GM19035 (cell line): Measurements from ENCODE around the gene CFAP46.
"Not testable (repeated sequence)": the region's sequence is repeated elsewhere in the genome, so short reads cannot be mapped to it uniquely, and the experiment has no call there.

Experiments
- ATAC-seq: cut with Tn5 transposase; IDR thresholded peaks from one replicate; pipeline ENCODE4 v1.9.1; 2021; ENCODE audit not compliant: unreplicated experiment

Gene CFAP46

GRCh38 chr10:132963430-132963960, 21.1 kb upstream of the CFAP46 start:
- no peak for ATAC-seq

DNA sequence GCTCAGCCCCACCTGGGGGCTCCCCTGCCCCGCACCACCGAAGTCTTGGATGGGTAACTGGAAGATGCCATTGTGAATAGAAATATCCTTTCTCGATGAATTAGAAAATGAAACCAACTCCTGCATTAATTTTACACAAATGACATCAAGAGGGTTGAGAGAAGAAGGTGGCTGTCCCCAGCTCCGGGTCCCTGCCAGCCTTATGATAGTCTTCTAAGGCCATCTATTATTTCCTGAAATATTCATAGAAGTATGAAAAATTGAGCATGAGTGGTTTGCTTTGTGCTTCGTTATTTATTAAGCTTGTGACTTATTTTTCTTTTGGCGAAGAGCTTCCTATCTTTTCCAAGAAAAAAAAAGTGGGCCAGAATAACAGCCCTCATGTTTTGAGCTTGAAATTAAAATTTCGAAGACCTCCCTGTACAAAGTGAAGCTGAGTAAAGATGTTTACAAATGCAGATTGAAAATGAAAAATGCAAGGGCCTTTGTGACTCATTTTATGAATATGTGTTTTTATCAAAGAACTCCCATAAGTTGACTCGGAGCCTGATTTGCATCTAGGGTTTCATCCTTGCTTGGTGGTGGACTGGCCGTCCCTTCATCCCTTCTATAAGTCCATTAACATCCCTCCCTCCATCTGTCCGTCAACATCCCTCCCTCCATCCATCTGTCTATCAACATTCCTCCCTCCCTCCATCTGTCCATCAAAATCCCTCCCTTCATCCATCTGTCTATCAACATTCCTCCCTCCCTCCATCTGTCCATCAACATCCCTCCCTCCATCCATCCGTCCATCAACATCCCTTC, 20.5 kb upstream of the CFAP46 start:
- peak; percentile 25 for ATAC-seq

DNA sequence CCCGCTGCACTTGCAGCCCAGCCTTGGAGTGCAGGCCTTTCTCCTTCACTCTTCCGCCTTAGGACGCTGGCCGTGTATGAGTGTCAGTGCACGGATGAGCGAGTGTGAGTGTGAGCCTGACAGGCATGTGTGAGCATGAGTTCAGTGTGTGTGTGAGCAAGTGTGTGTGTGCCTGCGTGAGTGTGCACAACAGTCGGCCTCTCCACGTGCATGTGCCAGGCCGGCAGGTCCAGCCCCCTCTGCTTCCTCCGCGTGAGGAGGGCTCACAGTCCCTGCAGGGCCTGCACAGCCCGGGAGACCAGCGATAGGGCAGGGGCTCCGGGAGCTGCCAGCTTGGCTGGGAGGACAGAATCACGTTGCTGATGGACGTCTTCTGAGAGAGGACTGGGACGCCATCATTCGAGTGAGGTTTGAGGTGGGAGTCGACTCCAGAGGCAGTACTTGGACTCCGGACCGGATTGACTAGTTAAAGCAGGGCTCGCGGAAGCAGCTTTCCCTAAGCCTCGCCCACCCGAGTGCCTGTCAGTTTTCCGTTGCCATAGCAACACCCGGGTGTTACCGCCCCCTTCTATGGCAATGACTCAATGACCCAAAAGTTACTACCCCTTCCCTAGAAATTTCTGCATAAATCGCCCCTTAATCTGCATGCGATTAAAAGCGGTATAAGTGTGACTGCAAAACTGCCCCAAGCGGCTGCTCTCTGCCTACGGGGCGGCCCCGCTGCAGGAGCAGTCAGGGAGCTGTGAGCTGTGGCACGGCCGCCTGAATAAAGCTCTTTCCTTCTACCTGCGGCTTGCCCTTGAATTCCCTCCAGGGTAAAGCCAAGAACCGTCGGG, 19.6 kb upstream of the CFAP46 start:
- peak; percentile 71 for ATAC-seq

DNA sequence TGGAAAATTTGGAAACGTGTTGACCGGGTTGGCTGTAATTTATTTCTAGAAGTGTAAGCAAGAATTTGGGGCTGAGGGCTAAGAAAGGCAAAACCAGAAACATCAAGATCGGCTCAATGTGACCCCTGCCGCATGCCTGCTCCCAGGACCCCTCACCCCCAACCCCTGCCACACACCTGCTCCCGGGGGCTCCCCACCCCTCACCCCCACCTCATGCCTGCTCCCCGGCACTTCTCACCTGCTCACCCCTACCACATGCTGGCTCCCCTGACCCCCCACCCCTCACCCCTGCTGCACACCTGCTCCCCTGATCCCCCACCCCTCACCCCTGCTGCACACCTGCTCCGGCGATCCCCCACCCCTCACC, 19.0 kb upstream of the CFAP46 start:
- no peak for ATAC-seq

DNA sequence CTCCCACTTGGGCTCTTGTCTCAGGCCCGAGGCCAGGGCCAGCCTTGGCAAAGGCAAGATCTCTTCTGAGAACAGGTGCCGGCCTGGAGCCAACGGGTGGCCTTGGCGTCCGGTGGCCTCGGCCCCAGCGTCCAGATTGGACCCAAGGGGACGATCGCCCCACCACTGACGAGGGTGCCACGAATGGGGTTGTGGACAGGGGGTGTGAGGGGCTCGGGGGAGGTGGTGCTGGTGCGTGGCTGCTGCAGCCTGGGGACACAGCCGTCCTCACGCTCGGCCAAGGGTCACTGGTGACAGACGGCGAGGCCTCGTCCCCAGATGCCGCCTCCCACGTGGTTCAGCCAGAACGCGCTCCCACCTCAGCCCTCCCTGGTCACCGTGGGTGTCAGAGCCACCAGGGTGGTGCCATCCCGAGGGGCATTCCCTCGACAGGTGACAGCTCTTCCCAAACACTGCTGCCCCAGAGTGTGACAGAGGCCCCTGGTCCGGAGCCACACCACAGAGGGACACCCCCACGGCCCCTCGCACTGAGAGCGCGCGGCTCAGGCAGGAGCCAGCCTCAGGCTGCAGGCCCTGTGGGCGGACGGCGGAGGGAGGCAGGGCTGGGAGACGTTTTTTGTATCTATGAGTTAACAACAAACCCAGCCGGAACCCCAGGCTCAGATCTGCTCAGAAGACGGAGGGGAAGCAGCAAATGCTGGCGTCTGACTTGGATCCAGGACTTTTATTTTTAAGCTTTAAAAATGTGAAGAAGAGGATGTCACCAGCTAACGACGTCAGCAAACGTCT, 18.5 kb upstream of the CFAP46 start:
- no peak for ATAC-seq

GRCh38 chr10:132960071-132960472, 17.7 kb upstream of the CFAP46 start:
- no peak for ATAC-seq

- no peak for ATAC-seq
Measured at GRCh38 chr10:132959559-132959961, 17.2 kb upstream of the CFAP46 start.

- no peak for ATAC-seq
Measured at GRCh38 chr10:132958883-132959558, 16.7 kb upstream of the CFAP46 start.

GRCh38 chr10:132957981-132958882, 15.9 kb upstream of the CFAP46 start:
- ATAC-seq: no peak

DNA sequence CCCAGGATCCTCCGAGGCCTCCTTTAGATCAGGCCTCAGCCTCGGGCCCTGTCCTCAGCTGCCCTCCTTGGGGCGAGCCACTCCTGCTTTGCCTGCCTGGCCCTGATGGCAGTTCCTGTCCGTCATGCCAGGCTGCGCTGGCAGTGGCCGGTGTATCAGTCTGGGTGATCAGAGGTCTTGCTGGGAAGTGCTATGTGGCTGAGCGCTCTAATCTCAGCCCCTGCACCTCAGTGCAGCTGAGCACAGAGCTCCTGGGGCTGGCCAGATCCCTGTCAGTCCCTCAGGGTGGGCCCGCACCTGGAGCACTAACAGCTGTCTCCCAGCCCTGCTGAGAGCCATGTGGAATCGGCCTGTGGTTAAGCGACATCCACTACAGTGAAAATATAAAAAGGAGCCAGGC, 14.8 kb upstream of the CFAP46 start:
- no peak for ATAC-seq

DNA sequence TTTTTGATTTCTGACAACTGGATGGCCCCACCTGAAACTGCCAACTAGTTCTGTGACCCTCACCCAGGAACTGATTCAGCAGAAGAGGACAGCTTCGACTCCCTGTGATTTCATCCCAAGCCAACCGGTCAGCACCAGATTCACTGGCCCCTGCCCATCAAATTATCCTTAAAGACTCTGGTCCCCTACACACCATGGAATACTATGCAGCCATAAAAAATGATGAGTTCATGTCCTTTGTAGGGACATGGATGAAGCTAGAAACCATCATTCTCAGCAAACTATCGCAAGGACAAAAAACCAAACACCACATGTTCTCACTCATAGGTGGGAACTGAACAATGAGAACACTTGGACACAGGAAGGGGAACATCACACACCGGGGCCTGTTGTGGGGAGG, 13.9 kb upstream of the CFAP46 start:
- ATAC-seq: not testable (repeated sequence)

GRCh38 chr10:132955479-132955878, 13.1 kb upstream of the CFAP46 start:
- no peak for ATAC-seq

DNA sequence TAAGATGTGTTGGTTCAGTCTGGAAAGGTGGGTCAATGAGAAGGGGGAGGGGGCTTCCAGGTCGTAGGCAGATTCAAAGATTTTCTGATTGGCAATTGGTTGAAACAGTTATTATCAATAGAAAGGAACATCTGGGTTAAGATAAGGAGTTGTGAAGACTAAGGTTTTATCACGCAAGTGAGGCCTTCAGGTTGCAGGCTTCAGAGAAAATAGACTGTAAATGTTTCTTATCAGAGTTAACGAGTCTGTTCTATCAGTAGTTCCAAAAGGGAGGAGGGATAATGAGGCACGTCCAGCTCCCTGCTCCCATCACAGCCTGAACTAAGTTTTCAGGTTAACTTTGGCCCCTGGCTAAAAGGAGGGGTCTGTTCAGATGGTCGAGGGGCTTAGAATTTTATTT, 11.1 kb upstream of the CFAP46 start:
- no peak for ATAC-seq

GRCh38 chr10:132951926-132952325, 9.6 kb upstream of the CFAP46 start:
- no peak for ATAC-seq

DNA sequence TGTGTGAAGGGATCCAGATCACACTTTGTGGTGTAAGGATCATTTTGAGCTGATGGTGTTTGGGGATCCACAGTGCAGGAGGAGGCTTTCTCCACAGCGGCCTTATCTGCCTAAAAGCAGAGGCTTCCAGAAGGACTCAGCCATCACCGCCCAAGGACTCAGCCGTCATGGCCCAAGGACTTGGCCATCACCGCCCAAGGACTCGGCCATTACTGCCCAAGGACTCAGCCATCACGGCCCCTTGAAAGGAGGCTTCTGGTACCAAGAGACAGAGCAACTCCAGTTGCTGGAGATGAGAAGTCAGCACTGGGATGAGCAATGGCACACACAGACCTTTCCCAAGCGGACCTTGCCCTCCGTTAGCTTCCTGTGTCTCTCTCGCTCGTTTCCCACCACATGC, 6.0 kb upstream of the CFAP46 start:
- ATAC-seq: no peak

- ATAC-seq: no peak
Measured at GRCh38 chr10:132947843-132948242, 5.5 kb upstream of the CFAP46 start.

DNA sequence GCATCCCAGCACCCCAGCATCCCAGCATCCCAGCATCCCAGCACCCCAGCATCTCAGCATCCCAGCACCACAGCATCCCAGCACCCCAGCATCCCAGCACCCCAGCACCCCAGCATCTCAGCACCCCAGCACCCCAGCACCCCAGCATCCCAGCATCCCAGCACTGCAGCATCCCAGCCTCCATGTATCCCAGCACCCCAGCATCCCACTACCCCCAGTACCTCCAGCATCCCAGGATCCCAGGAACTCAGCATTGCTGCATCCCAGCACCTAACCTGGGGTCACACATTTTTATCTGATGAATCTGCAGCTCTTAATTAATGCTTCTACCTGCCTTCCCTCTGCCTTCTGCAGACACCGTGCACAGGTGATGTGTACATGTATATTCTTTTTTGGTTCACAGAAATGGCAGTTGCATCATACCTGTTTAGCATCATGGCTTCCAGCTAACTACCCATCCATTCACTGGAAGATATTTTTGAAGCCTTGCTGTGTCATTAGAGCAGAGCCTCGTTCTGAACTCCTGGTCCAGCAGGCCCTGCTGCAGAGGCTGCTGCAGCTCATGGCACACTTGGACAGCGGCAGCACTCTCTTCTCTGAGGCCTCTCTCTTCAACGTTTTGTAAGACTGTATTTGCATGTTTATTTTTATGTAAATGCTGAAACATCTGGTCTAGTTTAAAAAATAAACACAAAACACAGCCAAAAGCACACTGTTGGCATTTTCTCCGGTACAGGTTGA, 4.6 kb upstream of the CFAP46 start:
- ATAC-seq: no peak

GRCh38 chr10:132946311-132946710, 3.9 kb upstream of the CFAP46 start:
- ATAC-seq: no peak

DNA sequence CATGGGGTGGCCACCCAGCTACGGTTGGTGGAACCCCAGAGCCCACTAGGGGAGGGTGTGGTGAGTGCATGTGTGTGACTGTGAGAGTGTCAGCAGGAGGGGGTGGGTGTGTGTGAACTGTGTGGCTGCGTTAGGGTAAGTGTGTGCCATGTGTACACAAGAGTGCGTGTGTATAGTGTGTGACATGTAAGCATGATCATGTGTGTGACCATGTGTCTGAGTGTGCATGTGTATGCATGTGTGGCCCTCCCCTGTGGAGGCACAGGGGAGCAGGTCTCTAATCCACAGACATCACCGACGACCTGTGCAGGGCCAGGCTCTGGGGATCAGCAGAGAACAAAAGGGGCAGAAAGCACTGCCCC, 3.5 kb upstream of the CFAP46 start:
- no peak for ATAC-seq
